ENCODE measurements around the gene REEP1.

The REEP1 gene, protein sequence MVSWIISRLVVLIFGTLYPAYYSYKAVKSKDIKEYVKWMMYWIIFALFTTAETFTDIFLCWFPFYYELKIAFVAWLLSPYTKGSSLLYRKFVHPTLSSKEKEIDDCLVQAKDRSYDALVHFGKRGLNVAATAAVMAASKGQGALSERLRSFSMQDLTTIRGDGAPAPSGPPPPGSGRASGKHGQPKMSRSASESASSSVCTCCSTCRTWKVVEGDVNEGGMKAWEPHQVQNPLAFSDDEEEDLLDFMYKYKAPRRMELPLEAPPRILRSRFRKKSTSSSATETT

DNA sequence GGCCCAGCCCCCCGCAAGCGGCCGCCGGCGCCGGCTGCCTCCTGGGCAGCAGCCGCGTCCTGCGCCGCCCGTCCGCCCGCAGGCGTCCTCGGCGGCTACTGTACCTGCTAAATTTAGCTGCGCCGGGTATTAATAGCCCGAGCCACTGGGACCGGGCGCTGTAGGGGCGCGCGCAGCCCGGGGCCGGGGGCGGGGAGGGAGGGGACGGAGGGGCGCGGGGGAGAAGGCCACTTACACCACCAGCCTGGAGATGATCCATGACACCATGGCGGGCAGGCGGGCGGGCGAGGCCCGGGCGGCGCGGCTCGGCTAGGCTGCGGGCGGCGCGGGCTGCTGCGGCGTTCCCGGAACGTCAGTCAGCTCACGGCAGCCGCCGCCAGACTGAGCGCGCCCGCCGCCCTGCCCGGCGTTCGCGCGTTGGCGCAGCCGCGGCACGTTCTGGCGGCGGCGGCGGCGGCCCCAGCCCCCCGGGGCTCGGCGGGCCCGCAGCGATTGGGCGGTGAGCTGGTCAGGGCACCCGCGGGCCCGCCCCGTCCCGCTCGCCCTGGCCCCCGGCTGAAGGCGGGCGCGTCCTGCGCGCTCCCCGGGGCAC, at the start of gene REEP1:
TSS of gene REEP1 (minus strand) at position 383 of the 592 bp plus-strand sequence. CDS start at position 267, 116 bp downstream.
- no peak for DNase-seq (ENCODE audit: low read depth)

DNA sequence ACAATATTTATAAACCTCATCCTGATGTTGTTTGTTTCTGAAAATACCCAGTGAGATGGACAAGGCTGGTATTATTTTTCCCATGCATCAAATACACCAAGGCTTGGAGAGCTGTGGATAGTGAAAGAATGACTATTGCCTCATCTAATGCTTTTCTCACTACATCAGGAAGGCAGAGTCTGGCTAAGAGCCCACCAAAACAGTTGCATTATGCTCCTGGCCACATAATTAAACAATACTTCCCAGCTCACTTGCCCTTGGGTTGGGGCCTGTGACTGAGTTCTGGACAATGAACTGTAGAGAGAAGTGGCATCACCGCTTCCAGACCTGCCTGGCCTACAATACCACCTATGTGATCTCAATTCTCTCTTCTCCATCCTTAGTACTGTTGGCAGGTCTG, 46.4 kb upstream of the REEP1 start:
- no peak for DNase-seq (ENCODE audit: low read depth)

DNA sequence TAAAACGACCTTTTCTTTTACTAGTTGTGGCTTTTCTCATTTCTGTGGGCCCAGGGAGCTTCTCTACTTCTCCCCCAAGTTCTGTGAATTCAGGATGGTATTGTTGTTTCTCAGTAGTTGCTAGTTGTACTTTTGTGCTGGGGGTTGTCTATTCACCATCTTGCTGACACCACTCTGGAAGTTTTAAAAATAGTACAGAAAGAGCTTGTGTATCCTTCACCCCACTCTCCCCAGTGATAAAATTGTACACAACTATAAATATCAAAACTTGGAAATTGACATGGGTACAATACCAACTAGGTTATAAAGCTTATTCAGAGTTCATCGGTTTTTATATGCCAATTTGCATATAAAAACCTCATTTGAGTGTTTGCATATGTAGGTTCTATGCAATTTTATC, 45.3 kb upstream of the REEP1 start:
- no peak for DNase-seq (ENCODE audit: low read depth)

DNA sequence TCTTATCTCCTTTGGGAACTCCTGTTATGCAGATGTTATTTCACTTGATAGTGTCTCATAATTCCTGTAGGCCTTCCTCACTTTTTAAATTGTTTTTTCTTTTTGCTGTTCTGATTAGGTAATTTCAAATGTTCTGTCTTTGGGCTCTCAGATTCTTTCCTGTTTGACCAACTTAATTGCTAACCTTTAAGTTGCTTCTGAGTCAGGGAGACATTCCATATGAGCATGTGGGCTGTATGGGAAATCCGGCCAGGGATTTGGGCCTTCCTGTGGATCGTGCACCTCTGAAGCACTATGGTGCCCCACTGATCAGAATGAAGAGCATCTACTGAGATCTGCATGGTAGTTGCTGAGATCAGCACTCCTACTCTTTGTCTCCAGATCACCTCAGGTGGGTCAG, 44.7 kb upstream of the REEP1 start:
- DNase-seq (ENCODE audit: low read depth): no peak

DNA sequence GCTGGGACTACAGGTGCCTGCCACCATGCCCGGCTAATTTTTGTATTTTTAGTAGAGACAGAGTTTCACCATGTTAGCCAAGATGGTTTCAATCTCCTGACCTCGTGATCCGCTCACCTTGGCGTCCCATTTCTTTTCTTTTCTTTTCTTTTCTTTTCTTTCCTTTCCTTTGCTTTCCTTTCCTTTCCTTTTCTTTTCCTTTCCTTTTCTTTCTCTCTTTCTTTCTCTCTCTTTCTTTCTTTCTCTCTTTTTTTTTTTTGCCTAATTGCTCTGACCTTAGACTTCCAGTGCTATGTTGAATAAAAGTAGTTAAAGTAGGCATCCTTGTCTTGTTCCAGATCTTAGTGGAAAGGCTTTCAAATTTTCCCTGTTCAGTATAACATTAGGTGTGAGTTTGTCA, 41.0 kb upstream of the REEP1 start:
- no peak for DNase-seq (ENCODE audit: low read depth)

DNA sequence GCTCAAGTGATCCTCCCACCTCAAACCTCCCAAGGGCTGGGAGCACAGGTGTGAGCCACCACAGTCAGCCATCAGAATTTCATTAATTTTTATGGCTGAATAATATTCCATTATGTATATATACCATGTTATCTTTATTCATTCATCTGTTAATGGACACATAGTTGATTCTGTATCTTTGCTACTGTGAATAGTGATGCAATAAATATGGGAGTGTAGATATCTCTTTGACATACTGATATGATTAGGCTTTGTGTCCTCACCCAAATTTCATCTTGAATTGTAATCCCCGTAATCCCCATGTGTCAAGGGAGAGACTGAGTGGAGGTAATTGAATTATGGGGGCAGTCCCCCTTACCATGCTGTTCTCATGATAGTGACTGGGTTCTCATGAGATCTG, 38.2 kb upstream of the REEP1 start:
- no peak for DNase-seq (ENCODE audit: low read depth)

DNA sequence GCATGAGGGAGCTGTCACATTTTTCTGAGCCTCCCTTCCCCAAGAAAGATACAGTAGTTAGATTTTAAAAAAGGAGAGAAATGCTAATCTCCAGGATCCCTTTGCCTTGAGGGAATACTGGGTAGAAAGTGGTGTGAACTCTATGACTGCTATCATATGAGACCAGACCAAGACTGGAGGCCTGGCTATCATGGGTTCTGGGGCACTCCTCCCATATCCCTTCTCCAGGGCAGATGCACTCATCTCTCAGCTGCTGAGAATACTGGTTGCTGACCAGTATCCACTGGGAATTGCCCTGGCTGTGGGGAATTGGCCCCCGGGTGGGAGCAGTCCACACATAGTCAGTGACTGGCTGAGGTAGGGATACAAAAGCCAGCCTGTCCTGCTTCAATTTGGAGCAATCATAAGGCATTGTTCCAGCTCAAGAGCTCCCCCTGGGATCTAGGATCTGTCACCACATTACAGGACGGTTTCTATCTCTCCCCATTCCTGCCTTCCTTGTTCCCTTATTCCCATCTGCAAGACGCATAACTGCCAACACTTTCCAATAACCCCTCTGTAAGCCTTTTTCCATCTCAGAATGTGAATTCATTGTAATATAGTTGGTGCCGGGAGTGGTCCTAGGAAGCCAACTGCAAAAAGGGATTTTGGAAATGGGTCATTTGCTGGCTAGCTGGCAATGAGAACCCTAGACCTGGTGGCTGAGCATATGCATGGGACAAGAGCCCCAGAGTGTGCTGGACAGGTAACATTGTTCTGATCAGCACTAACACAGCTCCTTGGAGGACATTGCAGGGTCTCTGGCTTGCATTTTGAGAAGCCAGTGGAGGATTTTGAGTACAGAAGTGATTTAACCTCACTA, 35.4 kb upstream of the REEP1 start:
- DNase-seq (ENCODE audit: low read depth): no peak

DNA sequence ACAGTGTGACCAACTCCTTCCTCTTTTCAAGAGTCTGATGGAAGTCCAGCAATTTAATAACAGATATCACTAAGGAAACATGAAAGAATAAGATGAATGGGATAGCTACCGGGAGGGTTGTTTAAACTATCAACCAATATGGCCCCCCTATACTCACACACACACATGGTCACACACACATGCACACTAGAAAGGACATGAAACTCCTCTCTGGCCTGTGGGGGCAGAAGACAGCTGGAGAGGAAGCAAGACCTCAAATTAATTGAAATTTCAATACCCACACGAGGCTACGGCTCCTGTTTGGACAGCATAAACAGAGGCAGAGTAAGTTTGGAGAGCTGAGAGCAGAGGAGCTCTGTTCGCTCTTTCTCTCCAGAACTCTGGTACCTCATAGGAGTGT, 34.7 kb upstream of the REEP1 start:
- DNase-seq (ENCODE audit: low read depth): no peak

DNA sequence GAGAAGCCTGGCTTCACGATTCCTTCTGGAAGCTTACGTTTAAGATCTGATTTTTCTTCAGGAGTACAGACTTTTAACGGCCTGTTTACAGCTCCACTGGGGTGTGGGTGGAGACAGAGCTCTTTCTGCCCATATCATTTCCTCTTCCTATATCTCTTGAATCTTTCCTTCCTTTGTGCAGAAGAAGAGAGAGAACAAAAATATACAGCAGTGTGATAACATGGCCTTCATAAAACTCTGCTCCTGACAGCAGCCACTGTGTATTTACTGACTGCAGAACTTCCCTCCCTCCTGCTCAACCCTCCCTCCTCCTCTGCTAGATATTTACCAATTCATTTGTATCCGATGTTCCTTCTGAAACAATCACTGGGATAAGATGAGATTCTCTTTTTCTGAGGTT, 34.1 kb upstream of the REEP1 start:
- no peak for DNase-seq (ENCODE audit: low read depth)

DNA sequence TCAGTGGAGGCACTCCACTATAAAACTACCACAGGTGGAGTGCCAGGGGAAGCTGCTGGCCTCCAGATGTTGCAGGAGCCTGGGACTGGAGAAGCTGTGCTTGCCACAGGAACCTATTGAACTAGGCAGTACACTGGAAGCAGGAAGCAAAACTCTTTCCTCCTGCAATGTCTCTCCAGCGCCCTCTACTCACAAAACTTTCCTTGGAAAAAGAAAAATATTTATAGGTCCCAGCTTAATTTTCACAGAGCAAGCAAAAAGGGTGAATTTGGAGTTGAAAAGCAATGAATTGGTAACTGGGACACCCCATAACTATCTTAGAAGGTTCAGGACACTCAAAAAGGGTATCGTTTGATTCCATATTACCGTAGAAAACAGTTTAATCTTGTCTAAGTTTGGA, 33.2 kb upstream of the REEP1 start:
- DNase-seq (ENCODE audit: low read depth): no peak

DNA sequence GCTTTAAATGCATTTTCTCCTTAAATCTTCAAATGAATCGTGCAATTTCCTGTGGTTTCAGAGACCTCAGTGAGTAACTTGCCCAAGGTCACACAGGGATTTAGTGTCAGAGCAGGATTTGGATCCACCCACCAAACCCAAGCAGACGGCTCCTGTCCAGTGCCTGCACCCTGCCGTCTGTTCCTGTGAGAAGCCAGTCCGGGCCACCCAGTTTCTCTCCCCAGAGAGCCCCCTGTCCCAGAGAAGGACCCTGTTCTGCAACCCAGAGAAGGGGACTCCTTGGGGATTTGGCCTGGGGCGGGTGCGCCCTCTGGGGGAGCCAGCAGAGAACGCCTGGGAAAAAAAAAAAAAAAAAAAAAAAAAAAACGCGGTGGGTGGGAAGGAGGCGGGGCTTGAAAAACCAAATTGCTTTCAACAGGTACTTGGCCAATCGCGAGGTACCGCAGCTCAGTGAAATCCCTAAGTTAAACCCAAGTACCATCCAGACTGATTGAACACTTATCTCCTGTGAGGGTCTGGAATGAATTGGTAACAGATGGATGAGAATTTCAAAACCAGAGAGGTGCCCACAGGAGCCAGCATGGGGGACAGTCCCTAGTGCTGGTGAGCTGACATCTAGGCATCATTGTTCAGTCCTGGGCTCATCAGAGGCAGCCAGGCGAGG, 30.9 kb upstream of the REEP1 start:
- DNase-seq (ENCODE audit: low read depth): no peak

DNA sequence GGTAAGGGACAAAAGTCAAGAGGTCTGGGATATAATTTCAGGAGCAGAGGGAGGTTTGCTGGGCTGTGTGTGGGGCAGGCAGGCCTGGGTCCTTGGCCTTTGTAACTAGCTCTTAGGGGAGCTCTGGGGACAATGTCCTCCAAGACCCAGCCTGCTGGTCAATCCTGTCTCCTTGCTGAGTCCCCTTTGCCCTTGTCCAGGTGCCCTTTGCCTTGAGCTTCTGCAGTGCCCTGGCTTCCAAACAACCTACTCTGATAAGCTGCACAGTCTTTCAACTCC, 30.0 kb upstream of the REEP1 start:
- no peak for DNase-seq (ENCODE audit: low read depth)

DNA sequence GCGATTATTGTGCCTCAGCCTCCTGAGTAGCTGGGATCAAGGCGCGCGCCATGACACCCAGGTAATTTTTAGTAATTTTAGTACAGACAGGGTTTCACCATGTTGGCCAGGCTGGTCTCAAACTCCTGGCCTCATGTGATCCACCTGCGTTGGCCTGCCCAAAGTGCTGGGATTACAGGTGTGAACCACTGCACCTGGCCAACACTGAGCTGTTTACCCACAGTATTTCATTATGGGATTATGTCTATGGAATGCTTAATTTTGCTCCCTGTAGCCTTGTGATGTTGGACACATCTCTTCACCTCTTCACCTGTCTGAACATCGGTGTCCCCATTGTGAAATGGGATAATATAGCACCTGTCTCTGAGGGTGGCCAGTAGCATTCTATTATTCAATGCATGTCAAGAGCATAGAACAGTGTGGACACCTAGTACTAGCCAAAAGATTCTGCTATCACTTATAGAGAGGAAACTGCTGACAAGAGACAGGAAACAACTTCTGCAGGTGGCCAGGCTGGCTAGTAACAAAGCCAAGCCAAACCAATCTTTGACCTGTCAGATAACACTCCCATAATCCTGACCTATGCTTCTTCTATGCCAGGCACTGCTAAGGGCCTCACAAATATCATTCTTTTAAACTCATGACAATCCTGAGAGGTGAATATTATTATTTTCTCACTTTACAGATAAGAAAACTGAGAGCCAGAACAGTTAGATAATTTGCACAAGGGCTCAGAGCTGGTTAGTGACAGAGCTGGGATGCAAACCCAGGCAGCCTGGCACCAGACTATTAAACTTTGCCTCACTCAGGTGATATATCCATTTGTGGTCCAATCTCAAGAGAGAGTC, 29.4 kb upstream of the REEP1 start:
- no peak for DNase-seq (ENCODE audit: low read depth)

DNA sequence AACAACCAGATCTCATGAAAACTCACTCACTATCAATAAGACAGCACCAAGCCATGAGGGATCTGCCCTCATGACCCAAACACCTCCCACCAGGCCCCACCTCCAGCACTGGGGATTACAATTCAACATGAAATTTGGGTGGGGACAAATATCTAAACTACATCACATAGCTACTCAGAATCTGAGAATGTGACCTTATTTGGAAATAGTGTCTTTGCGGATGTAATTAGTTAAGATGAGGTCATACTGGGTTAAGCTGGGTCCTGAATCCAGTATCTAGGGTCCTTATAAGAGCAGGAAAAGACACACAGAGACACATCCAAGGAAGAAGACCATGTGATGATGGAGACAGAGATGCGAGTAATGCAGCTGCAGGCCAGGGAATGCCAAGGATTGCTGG, 27.5 kb upstream of the REEP1 start:
- no peak for DNase-seq (ENCODE audit: low read depth)

DNA sequence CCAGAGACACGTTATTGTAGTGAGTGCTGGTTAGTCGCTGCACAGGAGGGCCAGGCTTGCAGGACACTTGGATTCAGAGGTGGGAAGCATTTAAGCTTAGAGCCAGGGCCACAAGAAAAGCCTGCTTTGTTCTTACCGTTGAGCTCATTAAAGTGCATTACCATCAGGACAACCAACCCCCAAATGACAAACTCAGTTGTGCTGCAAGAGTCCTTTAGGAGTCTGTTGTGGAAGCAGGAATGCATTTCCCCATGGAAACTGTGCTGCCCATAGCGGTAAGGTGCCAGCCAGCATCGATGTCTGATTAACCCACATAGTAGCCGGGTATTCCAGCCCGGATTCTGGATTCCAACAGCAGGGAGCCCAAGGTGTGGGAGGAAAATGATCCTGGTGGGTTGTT, 23.4 kb upstream of the REEP1 start:
- no peak for DNase-seq (ENCODE audit: low read depth)

DNA sequence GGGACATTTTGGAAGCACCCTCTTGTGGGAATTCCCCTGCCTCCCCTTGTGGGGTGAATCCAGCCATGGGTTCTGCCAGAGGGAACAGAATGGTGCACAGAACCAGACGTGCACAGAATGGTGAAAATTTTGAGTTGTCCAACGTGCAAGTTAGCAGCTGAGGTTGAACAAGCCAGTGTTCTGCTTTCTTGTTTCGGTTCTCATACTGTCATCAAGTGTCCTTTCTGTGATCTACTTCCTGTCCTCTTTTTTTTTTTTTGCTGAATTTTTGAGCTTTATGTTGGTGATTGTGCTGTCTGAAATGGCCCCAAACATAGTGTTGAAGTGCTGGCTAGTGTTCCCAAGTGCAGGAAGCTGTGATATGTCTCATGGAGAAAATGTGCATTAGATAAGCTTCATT, 21.5 kb upstream of the REEP1 start:
- no peak for DNase-seq (ENCODE audit: low read depth)

DNA sequence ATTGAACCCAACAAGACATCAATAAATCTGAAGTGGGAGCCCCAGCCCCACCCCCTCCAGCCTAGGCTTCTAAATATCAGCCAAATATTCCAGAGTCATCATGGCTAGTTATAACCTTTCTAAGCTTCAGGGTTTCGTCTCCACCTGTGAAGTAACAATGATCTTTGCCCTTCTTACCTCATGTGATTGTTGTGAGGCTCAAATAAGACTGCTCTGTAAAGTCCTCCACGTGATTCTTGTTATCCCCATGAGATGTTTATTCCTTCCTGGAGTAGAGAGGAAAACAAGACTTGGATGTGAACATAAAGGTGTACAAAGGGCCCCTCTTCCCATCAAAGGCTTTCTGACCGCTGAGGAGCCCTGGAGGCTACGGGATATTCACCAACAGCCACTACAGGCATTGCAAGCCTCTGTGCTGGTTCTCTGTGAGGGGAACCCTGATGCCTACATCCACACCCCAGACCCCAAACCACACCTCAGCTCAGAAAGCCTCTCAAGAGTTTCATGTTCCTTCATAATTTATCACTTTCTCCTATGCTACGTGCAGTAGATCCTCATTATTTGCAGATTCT, 20.1 kb upstream of the REEP1 start:
- DNase-seq (ENCODE audit: low read depth): no peak

DNA sequence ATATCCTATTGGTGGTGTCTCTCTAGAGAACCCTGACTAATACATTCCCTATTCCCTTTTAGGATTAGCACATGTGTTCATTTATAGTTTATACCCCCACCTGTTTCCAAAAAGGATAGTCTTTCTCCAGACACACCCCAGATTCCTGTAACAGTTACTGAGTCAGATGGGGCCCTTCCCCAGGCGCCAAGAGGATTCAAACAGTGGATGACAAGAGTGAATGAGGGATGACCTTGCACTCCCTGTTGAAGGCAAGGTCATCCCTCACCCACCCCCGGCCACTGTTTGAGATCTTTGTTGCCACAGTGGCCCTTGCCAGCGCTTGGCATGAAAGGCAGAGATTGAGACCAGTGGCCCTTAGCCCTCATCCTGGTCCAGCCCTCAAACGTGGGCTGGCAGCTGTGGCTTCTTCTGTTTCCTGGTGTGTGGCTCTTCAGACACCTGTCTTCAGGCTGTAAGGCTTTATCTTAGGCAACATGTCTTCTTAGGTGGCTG, 15.3 kb upstream of the REEP1 start:
- no peak for DNase-seq (ENCODE audit: low read depth)

DNA sequence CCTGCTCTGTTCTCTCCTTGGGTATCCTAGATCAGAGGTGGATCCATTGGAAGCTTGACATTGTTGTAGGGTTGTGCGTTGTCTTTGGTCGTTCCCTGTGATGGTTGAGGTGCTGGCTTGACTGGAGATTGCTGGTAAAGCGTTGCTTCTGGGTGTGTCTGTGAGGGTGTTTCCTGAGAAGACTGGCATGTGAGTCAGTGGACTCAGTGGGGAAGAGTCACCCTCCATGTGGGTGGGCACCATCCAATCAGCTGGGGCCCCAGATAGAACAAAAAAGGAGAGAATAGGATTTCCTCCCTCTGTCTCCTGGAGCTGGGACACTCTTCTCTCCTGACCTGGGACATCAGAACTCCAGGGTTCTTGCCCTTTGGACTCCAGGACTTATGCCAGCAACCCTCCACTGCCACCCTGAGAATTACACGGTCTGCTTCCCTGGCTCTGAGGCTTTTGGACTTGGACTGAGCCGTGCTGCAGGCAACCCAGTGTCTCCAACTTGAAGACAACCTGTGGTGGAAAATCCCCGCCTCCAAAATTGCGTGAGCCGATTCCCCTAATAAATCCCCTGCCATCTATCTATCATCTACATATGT, 14.8 kb upstream of the REEP1 start:
- no peak for DNase-seq (ENCODE audit: low read depth)

DNA sequence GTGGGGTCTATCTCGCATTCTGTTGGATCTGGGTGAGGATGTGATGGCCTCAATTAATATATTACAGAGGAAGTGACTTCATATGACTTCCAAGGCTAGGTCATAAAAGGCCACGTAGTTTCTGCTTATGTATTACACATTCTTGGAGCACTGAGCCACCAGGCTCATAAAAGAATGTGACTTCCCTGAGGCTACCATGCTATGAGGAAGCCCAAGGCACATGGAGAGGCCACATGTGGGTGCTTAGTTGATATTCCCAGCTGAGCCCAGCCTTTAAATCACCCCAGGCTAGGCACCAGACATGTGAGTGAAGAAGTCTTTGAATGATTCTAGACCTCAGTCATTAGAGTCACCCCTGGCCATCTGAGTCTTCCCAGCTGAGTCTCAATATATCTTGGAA, 13.3 kb upstream of the REEP1 start:
- DNase-seq (ENCODE audit: low read depth): no peak

DNA sequence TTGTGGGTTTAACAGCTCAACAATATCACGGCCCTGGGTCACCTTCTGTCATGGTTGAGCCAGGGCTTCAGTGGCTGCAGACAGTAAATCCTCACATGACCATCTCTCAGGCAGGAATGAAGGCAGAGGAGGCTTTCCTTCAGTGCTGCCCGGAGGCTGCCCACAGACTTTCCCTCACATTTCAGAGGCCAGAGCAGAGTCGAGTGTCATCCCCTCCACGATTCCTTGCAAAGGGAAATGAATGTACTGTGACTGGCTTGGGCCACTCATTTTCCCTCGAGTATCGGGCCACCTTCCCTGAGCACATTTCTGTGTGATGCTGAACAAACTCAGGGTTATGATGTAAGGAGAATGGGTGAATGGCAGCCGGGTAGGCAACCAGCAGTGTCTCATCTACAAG, 10.0 kb upstream of the REEP1 start:
- DNase-seq (ENCODE audit: low read depth): no peak

Data from stimulated activated CD8-positive, alpha-beta memory T cell treated with anti-CD3 and anti-CD28 coated beads, Interleukin-15, amount 100 ng/mL, for 1 hour (primary cell).